Measurements from ENCODE around the gene CDC42EP5.
"Not testable (repeated sequence)": the region's sequence is repeated elsewhere in the genome, so short reads cannot be mapped to it uniquely, and the experiment has no call there.

The CDC42EP5 gene

GRCh38 chr19:54489341-54489740, 16.2 kb upstream of the CDC42EP5 start:
- DNase-seq: no peak

GRCh38 chr19:54485851-54486250, 12.8 kb upstream of the CDC42EP5 start:
- DNase-seq: no peak

GRCh38 chr19:54484451-54484850, 11.4 kb upstream of the CDC42EP5 start:
- no peak for DNase-seq

- DNase-seq: no peak
Observed at GRCh38 chr19:54482889-54483288, 9.8 kb upstream of the CDC42EP5 start.

GRCh38 chr19:54481326-54481930, 8.3 kb upstream of the CDC42EP5 start:
- peak; percentile 41 for DNase-seq

- DNase-seq: no peak
Observed at GRCh38 chr19:54480051-54480450, 7.0 kb upstream of the CDC42EP5 start.

GRCh38 chr19:54478677-54479266, 5.7 kb upstream of the CDC42EP5 start:
- peak; percentile 54 for DNase-seq

- DNase-seq: no peak
Observed at GRCh38 chr19:54477650-54478049, 4.6 kb upstream of the CDC42EP5 start.

GRCh38 chr19:54475706-54476105, 2.6 kb upstream of the CDC42EP5 start:
- no peak for DNase-seq

GRCh38 chr19:54473892-54474372, 836 bp upstream of the CDC42EP5 start:
- no peak for DNase-seq

- no peak for DNase-seq
Observed at GRCh38 chr19:54470991-54471782, 1.9 kb downstream of the CDC42EP5 start.

GRCh38 chr19:54470276-54470887, 2.7 kb downstream of the CDC42EP5 start:
- no peak for DNase-seq

- DNase-seq: no peak
Observed at GRCh38 chr19:54469496-54469934, 3.6 kb downstream of the CDC42EP5 start.

GRCh38 chr19:54466110-54466480, 7.0 kb downstream of the CDC42EP5 start:
- DNase-seq: not testable (repeated sequence)

GRCh38 chr19:54465426-54466109, 7.5 kb downstream of the CDC42EP5 start:
- DNase-seq: no peak

- DNase-seq: peak; percentile 82
Observed at GRCh38 chr19:54464630-54465425, 8.3 kb downstream of the CDC42EP5 start.

- peak; percentile 72 for DNase-seq
Observed at GRCh38 chr19:54464044-54464629, 9.0 kb downstream of the CDC42EP5 start.

- DNase-seq: peak; percentile 99
Observed at GRCh38 chr19:54463531-54464043, 9.5 kb downstream of the CDC42EP5 start, which contains the start of gene LENG9. Gene LENG9, minus strand, starts transcription at chr19:54463778. Its CDS starts 252 bp downstream, at chr19:54463526.

GRCh38 chr19:54462655-54463530, 10.2 kb downstream of the CDC42EP5 start:
- DNase-seq: peak; percentile 74

GRCh38 chr19:54462047-54462654, 10.9 kb downstream of the CDC42EP5 start:
- DNase-seq: no peak

Measured in fibroblast of upper back skin (primary cell).